WTC11 (cell line): ENCODE data around the gene CXCL12. TPM values are rescaled to one million over a fixed set of nuclear protein-coding genes. Genes with fewer than 3 reads are reported as not detected.

ENCODE experiments used
- ATAC-seq: fragments of 200-7000 bp; cut with Tn5 transposase; 2 replicates; pipeline ENCODE4 v1.10.0; 2021; ENCODE audit warnings: mild to moderate bottlenecking, moderate library complexity
- CTCF ChIA-PET: fragments of 300-600 bp; sonication (Branson Sonifier 250); formaldehyde crosslinking; loops from one replicate; lab custom pipeline; 2021; ENCODE audit warnings: antibody characterized with exemption; lab: Charles Lee
- POLR2A ChIA-PET: fragments of 350-600 bp; sonication (Branson Sonifier 250); formaldehyde crosslinking; loops from one replicate; lab custom pipeline; 2021; ENCODE audit warnings: antibody characterized with exemption; lab: Charles Lee
- DNase-seq: peaks from one replicate; pipeline ENCODE4 v3.0.0; 2021; ENCODE audit warnings: low spot score
- H3K27ac Mint-ChIP-seq: 2 replicates; pipeline ENCODE4 v1.8.0; 2021; ENCODE audit warnings: mixed read lengths
- H3K27me3 Mint-ChIP-seq: 2 replicates; pipeline ENCODE4 v1.8.0; 2021; ENCODE audit warnings: low read depth, mild to moderate bottlenecking, moderate library complexity, mixed read lengths
- H3K36me3 Mint-ChIP-seq: 2 replicates; pipeline ENCODE4 v1.8.0; 2021; ENCODE audit warnings: mixed read lengths
- H3K4me1 Mint-ChIP-seq: 2 replicates; pipeline ENCODE4 v1.8.0; 2022; ENCODE audit warnings: mixed read lengths
- H3K4me3 Mint-ChIP-seq: 2 replicates; pipeline ENCODE4 v1.8.0; 2021; ENCODE audit warnings: mild to moderate bottlenecking, moderate library complexity, mixed read lengths
- H3K9me3 Mint-ChIP-seq: 2 replicates; pipeline ENCODE4 v1.8.0; 2021; ENCODE audit warnings: mixed read lengths
- CREM ChIP-seq: sonication (generic); formaldehyde crosslinking; IDR thresholded peaks from 2 replicates; pipeline ENCODE4 v1.8.1; 2022; ENCODE audit warnings: mild to moderate bottlenecking, missing genetic modification reagents, moderate library complexity
- ELF4 ChIP-seq: sonication (generic); formaldehyde crosslinking; IDR thresholded peaks from 2 replicates; pipeline ENCODE4 v1.8.1; 2022; ENCODE audit warnings: low read depth, mild to moderate bottlenecking, moderate library complexity, missing genetic modification reagents
- GABPB1 ChIP-seq: sonication (generic); formaldehyde crosslinking; IDR thresholded peaks from 2 replicates; pipeline ENCODE4 v1.8.1; 2023; ENCODE audit warnings: mild to moderate bottlenecking, missing genetic modification reagents
- JUN ChIP-seq: sonication (generic); formaldehyde crosslinking; IDR thresholded peaks from 2 replicates; pipeline ENCODE4 v1.8.0; 2023; ENCODE audit warnings: mild to moderate bottlenecking, missing genetic modification reagents
- MYBL2 ChIP-seq: sonication (generic); formaldehyde crosslinking; IDR thresholded peaks from 2 replicates; pipeline ENCODE4 v1.8.1; 2023; ENCODE audit warnings: mild to moderate bottlenecking, moderate library complexity, missing genetic modification reagents
- ZNF416 ChIP-seq: fragments of 250-450 bp; sonication (Bioruptor Pico); IDR thresholded peaks from 2 replicates; pipeline ENCODE4 v1.9.0; 2021; ENCODE audit warnings: mild to moderate bottlenecking, inconsistent platforms
- ZNF425 ChIP-seq: fragments of 250-450 bp; sonication (Bioruptor Pico); conservative IDR thresholded peaks from 2 replicates; pipeline ENCODE4 v1.9.0; 2021; ENCODE audit warnings: mild to moderate bottlenecking
- ZNF671 ChIP-seq: fragments of 250-450 bp; sonication (Bioruptor Pico); IDR thresholded peaks from 2 replicates; pipeline ENCODE4 v1.8.0; 2021; ENCODE audit warnings: mild to moderate bottlenecking
- total RNA-seq: library from RNA; stranded (reverse); gene quantifications from 3 replicates; pipeline ENCODE4 v1.2.3, GENCODE V29; 2021
- TF ChIP-seq, protein P1 (sequence below): fragments of 250-450 bp; sonication (Bioruptor Pico); IDR thresholded peaks from 2 replicates; pipeline ENCODE4 v1.9.0; 2021; ENCODE audit warnings: mild to moderate bottlenecking, borderline replicate concordance
- TF ChIP-seq, protein P2 (sequence below): fragments of 250-450 bp; sonication (Bioruptor Pico); IDR thresholded peaks from 2 replicates; pipeline ENCODE4 v1.9.0; 2021; ENCODE audit warnings: mild to moderate bottlenecking
- TF ChIP-seq, protein P3 (sequence below): sonication (generic); formaldehyde crosslinking; IDR thresholded peaks from 2 replicates; pipeline ENCODE4 v1.8.0; 2022; ENCODE audit warnings: missing genetic modification reagents
- TF ChIP-seq, protein P4 (sequence below): sonication (generic); formaldehyde crosslinking; IDR thresholded peaks from 2 replicates; pipeline ENCODE4 v1.8.1; 2023; ENCODE audit warnings: mild to moderate bottlenecking, missing genetic modification reagents, borderline replicate concordance
- TF ChIP-seq, protein P5 (sequence below): fragments of 250-450 bp; sonication (Bioruptor Pico); IDR thresholded peaks from 2 replicates; pipeline ENCODE4 v1.9.0; 2021; ENCODE audit warnings: mild to moderate bottlenecking
- TF ChIP-seq, protein P6 (sequence below): fragments of 250-450 bp; sonication (Bioruptor Pico); IDR thresholded peaks from 2 replicates; pipeline ENCODE4 v1.9.0; 2021; ENCODE audit warnings: moderate library complexity, mild to moderate bottlenecking, inconsistent platforms, borderline replicate concordance

CXCL12 gene
- total RNA-seq, 1 experiment from 2014 or later: 52.4 TPM

DNA sequence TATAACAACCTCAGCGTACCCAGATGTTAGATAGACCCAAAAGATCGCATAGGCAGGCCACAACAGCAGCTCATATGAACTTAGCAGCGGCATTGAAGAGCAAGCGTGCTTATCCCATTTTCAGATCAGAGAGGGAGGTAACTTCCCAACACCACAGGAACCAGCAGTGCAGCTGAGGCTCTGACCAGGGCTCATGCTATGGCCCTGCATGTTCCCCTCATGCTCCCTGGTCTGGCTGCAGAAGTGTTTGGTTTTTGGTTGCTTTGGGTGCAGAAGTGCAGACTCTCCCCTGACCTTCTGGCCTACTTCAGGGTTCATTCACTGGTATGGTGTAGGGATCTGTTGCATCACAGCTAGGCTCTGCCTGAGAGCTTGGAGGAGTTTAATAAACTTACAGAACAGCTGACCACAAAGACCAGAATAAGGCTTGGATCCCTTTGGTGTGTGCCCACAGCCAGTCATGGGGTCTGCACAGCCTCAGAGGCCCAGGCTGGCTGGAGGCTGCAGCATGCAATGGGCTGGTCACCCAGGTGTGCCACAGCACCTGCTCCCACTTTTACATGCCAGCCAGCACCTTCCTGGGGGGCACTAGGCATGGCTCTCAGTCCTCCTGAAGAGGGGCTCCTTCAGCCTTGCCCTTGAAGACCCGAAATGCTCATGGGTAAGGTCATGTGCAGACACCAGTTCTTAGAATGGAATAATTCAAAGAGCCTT, 9.1 kb upstream of the CXCL12 start:
- Mint-ChIP-seq H3K4me1 (peaks cover 35% of the 10 kb centered on the region), H3K36me3 (no peaks in the 10 kb centered on the region), H3K27me3 (peaks cover 19% of the 10 kb centered on the region), H3K27ac (no peak overlapping the region), H3K4me3 (no peak overlapping the region), H3K9me3 (no peaks in the 10 kb centered on the region)
- no peak for DNase-seq
- ChIA-PET CTCF (interaction anchor here (1.0 to 1.9 kb wide), 5 partner anchors 12 to 471 kb away, joined by 3 to 5 read pairs (median 4); no protein-coding TSS in a partner anchor), POLR2A (no interaction called here)
- TF ChIP-seq, protein P1, sequence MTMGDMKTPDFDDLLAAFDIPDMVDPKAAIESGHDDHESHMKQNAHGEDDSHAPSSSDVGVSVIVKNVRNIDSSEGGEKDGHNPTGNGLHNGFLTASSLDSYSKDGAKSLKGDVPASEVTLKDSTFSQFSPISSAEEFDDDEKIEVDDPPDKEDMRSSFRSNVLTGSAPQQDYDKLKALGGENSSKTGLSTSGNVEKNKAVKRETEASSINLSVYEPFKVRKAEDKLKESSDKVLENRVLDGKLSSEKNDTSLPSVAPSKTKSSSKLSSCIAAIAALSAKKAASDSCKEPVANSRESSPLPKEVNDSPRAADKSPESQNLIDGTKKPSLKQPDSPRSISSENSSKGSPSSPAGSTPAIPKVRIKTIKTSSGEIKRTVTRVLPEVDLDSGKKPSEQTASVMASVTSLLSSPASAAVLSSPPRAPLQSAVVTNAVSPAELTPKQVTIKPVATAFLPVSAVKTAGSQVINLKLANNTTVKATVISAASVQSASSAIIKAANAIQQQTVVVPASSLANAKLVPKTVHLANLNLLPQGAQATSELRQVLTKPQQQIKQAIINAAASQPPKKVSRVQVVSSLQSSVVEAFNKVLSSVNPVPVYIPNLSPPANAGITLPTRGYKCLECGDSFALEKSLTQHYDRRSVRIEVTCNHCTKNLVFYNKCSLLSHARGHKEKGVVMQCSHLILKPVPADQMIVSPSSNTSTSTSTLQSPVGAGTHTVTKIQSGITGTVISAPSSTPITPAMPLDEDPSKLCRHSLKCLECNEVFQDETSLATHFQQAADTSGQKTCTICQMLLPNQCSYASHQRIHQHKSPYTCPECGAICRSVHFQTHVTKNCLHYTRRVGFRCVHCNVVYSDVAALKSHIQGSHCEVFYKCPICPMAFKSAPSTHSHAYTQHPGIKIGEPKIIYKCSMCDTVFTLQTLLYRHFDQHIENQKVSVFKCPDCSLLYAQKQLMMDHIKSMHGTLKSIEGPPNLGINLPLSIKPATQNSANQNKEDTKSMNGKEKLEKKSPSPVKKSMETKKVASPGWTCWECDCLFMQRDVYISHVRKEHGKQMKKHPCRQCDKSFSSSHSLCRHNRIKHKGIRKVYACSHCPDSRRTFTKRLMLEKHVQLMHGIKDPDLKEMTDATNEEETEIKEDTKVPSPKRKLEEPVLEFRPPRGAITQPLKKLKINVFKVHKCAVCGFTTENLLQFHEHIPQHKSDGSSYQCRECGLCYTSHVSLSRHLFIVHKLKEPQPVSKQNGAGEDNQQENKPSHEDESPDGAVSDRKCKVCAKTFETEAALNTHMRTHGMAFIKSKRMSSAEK (CRISPR knock-in tag): no peak
- TF ChIP-seq, protein P2, sequence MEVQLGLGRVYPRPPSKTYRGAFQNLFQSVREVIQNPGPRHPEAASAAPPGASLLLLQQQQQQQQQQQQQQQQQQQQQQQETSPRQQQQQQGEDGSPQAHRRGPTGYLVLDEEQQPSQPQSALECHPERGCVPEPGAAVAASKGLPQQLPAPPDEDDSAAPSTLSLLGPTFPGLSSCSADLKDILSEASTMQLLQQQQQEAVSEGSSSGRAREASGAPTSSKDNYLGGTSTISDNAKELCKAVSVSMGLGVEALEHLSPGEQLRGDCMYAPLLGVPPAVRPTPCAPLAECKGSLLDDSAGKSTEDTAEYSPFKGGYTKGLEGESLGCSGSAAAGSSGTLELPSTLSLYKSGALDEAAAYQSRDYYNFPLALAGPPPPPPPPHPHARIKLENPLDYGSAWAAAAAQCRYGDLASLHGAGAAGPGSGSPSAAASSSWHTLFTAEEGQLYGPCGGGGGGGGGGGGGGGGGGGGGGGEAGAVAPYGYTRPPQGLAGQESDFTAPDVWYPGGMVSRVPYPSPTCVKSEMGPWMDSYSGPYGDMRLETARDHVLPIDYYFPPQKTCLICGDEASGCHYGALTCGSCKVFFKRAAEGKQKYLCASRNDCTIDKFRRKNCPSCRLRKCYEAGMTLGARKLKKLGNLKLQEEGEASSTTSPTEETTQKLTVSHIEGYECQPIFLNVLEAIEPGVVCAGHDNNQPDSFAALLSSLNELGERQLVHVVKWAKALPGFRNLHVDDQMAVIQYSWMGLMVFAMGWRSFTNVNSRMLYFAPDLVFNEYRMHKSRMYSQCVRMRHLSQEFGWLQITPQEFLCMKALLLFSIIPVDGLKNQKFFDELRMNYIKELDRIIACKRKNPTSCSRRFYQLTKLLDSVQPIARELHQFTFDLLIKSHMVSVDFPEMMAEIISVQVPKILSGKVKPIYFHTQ (CRISPR knock-in tag): no peak
- TF ChIP-seq CREM (CRISPR knock-in tag): no peak
- no peak for TF ChIP-seq ZNF425 (CRISPR knock-in tag)
- TF ChIP-seq JUN (CRISPR knock-in tag): no peak
- no peak for ATAC-seq

DNA sequence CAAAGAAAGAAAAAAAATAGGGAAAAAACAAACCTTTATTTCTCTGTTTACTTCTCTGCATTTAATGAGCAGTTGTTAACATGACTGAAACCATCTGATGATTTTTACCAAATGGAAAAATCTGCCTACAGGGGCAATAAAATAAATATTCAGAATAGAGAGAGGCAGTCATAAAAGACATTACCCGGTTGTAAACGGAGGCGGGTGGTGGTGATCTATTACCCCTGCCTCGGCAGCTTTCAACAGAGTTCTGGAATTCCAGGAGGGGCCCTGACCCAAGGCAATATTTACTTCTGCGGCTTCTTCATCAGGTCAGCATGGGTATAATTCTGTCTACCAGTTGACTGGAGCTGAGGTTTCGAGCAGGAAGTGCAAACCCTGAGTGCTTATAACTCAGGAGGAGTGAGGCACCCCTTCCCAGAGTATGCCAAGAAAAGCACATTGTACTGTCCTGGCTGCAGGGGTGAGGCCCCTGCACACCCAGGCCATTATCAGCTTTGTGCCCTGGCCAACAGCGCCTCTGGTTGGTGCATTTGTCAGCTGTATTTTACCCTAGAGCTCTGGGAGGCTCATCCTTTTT, 8.2 kb upstream of the CXCL12 start:
- Mint-ChIP-seq H3K4me1 (peaks cover 27% of the 10 kb centered on the region), H3K9me3 (no peaks in the 10 kb centered on the region), H3K36me3 (no peaks in the 10 kb centered on the region), H3K27ac (no peak overlapping the region), H3K4me3 (no peak overlapping the region), H3K27me3 (peaks cover 13% of the 10 kb centered on the region)
- no peak for ATAC-seq
- POLR2A ChIA-PET: no interaction called here
- CTCF ChIA-PET: interaction anchor here (1.1 to 1.2 kb wide), 3 partner anchors 11 to 471 kb away, joined by 3 to 5 read pairs (median 4); no protein-coding TSS in a partner anchor
- DNase-seq: no peak
- TF ChIP-seq ELF4 (CRISPR knock-in tag) (no peak), GABPB1 (CRISPR knock-in tag) (no peak), JUN (CRISPR knock-in tag) (no peak), ZNF416 (CRISPR knock-in tag) (no peak), ZNF671 (CRISPR knock-in tag) (no peak), MYBL2 (CRISPR knock-in tag) (no peak)
- TF ChIP-seq, protein P3, sequence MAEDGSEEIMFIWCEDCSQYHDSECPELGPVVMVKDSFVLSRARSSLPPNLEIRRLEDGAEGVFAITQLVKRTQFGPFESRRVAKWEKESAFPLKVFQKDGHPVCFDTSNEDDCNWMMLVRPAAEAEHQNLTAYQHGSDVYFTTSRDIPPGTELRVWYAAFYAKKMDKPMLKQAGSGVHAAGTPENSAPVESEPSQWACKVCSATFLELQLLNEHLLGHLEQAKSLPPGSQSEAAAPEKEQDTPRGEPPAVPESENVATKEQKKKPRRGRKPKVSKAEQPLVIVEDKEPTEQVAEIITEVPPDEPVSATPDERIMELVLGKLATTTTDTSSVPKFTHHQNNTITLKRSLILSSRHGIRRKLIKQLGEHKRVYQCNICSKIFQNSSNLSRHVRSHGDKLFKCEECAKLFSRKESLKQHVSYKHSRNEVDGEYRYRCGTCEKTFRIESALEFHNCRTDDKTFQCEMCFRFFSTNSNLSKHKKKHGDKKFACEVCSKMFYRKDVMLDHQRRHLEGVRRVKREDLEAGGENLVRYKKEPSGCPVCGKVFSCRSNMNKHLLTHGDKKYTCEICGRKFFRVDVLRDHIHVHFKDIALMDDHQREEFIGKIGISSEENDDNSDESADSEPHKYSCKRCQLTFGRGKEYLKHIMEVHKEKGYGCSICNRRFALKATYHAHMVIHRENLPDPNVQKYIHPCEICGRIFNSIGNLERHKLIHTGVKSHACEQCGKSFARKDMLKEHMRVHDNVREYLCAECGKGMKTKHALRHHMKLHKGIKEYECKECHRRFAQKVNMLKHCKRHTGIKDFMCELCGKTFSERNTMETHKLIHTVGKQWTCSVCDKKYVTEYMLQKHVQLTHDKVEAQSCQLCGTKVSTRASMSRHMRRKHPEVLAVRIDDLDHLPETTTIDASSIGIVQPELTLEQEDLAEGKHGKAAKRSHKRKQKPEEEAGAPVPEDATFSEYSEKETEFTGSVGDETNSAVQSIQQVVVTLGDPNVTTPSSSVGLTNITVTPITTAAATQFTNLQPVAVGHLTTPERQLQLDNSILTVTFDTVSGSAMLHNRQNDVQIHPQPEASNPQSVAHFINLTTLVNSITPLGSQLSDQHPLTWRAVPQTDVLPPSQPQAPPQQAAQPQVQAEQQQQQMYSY (CRISPR knock-in tag): no peak
- TF ChIP-seq, protein P4, sequence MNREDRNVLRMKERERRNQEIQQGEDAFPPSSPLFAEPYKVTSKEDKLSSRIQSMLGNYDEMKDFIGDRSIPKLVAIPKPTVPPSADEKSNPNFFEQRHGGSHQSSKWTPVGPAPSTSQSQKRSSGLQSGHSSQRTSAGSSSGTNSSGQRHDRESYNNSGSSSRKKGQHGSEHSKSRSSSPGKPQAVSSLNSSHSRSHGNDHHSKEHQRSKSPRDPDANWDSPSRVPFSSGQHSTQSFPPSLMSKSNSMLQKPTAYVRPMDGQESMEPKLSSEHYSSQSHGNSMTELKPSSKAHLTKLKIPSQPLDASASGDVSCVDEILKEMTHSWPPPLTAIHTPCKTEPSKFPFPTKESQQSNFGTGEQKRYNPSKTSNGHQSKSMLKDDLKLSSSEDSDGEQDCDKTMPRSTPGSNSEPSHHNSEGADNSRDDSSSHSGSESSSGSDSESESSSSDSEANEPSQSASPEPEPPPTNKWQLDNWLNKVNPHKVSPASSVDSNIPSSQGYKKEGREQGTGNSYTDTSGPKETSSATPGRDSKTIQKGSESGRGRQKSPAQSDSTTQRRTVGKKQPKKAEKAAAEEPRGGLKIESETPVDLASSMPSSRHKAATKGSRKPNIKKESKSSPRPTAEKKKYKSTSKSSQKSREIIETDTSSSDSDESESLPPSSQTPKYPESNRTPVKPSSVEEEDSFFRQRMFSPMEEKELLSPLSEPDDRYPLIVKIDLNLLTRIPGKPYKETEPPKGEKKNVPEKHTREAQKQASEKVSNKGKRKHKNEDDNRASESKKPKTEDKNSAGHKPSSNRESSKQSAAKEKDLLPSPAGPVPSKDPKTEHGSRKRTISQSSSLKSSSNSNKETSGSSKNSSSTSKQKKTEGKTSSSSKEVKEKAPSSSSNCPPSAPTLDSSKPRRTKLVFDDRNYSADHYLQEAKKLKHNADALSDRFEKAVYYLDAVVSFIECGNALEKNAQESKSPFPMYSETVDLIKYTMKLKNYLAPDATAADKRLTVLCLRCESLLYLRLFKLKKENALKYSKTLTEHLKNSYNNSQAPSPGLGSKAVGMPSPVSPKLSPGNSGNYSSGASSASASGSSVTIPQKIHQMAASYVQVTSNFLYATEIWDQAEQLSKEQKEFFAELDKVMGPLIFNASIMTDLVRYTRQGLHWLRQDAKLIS (CRISPR knock-in tag): no peak
- TF ChIP-seq, protein P5, sequence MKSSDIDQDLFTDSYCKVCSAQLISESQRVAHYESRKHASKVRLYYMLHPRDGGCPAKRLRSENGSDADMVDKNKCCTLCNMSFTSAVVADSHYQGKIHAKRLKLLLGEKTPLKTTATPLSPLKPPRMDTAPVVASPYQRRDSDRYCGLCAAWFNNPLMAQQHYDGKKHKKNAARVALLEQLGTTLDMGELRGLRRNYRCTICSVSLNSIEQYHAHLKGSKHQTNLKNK (CRISPR knock-in tag): no peak
- TF ChIP-seq, protein P6, sequence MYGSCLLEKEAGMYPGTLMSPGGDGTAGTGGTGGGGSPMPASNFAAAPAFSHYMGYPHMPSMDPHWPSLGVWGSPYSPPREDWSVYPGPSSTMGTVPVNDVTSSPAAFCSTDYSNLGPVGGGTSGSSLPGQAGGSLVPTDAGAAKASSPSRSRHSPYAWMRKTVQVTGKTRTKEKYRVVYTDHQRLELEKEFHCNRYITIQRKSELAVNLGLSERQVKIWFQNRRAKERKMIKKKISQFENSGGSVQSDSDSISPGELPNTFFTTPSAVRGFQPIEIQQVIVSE (CRISPR knock-in tag): no peak
